ENCODE data around the gene SLC9A9.

The SLC9A9 gene

GRCh38 chr3:143771939-143772338 lies 76.3 kb downstream of the SLC9A9 start:
- H2AK5ac ChIP-seq (ENCODE audit: low read length), result no peak overlapping the region
- H2AFZ ChIP-seq (ENCODE audit: insufficient read depth, low read length, poor library complexity), result no peak overlapping the region
- no peak overlapping the region for H3K18ac ChIP-seq (ENCODE audit: low read length)
- H3K27me3 ChIP-seq (ENCODE audit: insufficient read depth, low read length), result no peaks in the 10 kb centered on the region
- no peak overlapping the region for H3K14ac ChIP-seq (ENCODE audit: low read length)
- H3K4me3 ChIP-seq (ENCODE audit: low read depth, low read length), result no peak overlapping the region
- H2BK120ac ChIP-seq (ENCODE audit: insufficient read depth, low read length, poor library complexity), result no peak overlapping the region
- no peaks in the 10 kb centered on the region for H3K36me3 ChIP-seq (ENCODE audit: control insufficient read depth in 1 of 2, insufficient read depth in 2 of 2, low read length in 2 of 2)
- H3K4me2 ChIP-seq (ENCODE audit: low read length), result no peak overlapping the region
- H3K79me2 ChIP-seq (ENCODE audit: control insufficient read depth, insufficient read depth, low read length, poor library complexity), result no peaks in the 10 kb centered on the region
- H4K8ac ChIP-seq (ENCODE audit: low read depth, low read length), result no peak overlapping the region
- H3K23ac ChIP-seq (ENCODE audit: low read length), result peak overlapping the region; percentile 13
- H3K4me1 ChIP-seq (ENCODE audit: control insufficient read depth in 1 of 2, insufficient read depth in 2 of 2, low read length in 2 of 2), result no peaks in the 10 kb centered on the region
- no peak overlapping the region for H3K9ac ChIP-seq (ENCODE audit: low read length)
- no peak overlapping the region for H4K91ac ChIP-seq (ENCODE audit: low read depth, low read length)
- DNase-seq, result no peak
- H3K79me1 ChIP-seq (ENCODE audit: low read length), result no peaks in the 10 kb centered on the region
- no peak overlapping the region for H2BK5ac ChIP-seq (ENCODE audit: low read depth, low read length, poor library complexity)
- no peak overlapping the region for H3K4ac ChIP-seq (ENCODE audit: low read depth, low read length)
- H2BK12ac ChIP-seq (ENCODE audit: low read length), result no peak overlapping the region
- no CpG with 5 or more reads among the region's 5 CpGs for WGBS (ENCODE audit: extremely low coverage, insufficient coverage, insufficient read length)
- no peak overlapping the region for H3K27ac ChIP-seq (ENCODE audit: low read depth, low read length)
- no peak overlapping the region for H4K12ac ChIP-seq (ENCODE audit: low read depth, low read length)
- no peaks in the 10 kb centered on the region for H3K9me3 ChIP-seq (ENCODE audit: insufficient read depth, low read depth, low read length)

DNA sequence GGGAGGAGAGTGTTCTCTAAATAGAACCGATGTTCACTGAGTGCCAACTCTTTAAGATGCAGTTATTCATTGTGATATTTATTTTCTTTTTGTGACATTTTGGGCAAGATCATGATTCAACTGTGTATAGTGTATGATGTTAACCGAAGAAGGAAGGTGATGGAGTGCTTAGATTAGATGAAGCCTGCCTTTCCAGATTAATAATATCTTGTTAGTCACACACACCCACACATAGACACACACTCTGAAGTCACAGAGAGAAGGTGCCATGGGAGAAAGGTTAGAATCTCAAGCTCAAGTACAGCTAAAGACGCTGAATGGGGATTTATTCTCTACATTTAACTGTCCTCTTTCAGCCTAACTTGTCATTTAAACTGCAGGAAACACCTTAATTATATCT lies 77.0 kb downstream of the SLC9A9 start:
- no peak overlapping the region for H2BK12ac ChIP-seq (ENCODE audit: low read length)
- H3K18ac ChIP-seq (ENCODE audit: low read length), result no peak overlapping the region
- no peak overlapping the region for H3K4me2 ChIP-seq (ENCODE audit: low read length)
- H2AFZ ChIP-seq (ENCODE audit: insufficient read depth, low read length, poor library complexity), result no peak overlapping the region
- H2AK5ac ChIP-seq (ENCODE audit: low read length), result no peak overlapping the region
- no peak overlapping the region for H4K12ac ChIP-seq (ENCODE audit: low read depth, low read length)
- no peak overlapping the region for H3K27ac ChIP-seq (ENCODE audit: low read depth, low read length)
- no peak overlapping the region for H3K4ac ChIP-seq (ENCODE audit: low read depth, low read length)
- no peak overlapping the region for H2BK120ac ChIP-seq (ENCODE audit: insufficient read depth, low read length, poor library complexity)
- H3K79me2 ChIP-seq (ENCODE audit: control insufficient read depth, insufficient read depth, low read length, poor library complexity), result no peaks in the 10 kb centered on the region
- no peaks in the 10 kb centered on the region for H3K4me1 ChIP-seq (ENCODE audit: control insufficient read depth in 1 of 2, insufficient read depth in 2 of 2, low read length in 2 of 2)
- no CpG with 5 or more reads among the region's 3 CpGs for WGBS (ENCODE audit: extremely low coverage, insufficient coverage, insufficient read length)
- H3K14ac ChIP-seq (ENCODE audit: low read length), result no peak overlapping the region
- H3K23ac ChIP-seq (ENCODE audit: low read length), result no peak overlapping the region
- no peak for DNase-seq
- no peaks in the 10 kb centered on the region for H3K36me3 ChIP-seq (ENCODE audit: control insufficient read depth in 1 of 2, insufficient read depth in 2 of 2, low read length in 2 of 2)
- H4K91ac ChIP-seq (ENCODE audit: low read depth, low read length), result no peak overlapping the region
- no peaks in the 10 kb centered on the region for H3K27me3 ChIP-seq (ENCODE audit: insufficient read depth, low read length)
- no peak overlapping the region for H2BK5ac ChIP-seq (ENCODE audit: low read depth, low read length, poor library complexity)
- no peak overlapping the region for H4K8ac ChIP-seq (ENCODE audit: low read depth, low read length)
- no peaks in the 10 kb centered on the region for H3K9me3 ChIP-seq (ENCODE audit: insufficient read depth, low read depth, low read length)
- no peak overlapping the region for H3K9ac ChIP-seq (ENCODE audit: low read length)
- no peak overlapping the region for H3K4me3 ChIP-seq (ENCODE audit: low read depth, low read length)
- H3K79me1 ChIP-seq (ENCODE audit: low read length), result no peaks in the 10 kb centered on the region

DNA sequence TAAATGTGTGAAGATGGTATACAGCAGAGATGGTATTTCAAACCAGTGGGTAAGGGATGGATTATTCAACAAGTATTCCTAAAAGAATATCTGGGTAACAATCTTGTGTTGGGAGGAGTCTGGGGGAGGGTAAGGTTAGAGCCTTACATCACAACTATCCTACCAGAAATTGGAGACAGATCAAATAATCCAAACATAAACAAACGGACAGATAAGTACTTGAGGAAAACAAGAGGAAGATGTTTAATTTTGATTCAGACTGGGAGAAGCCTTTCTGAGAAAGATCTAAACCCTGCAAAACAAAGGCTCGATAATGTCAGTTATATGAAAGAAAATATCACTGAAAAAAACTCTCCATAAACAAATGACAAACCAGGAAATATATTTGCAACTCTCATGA lies 77.9 kb downstream of the SLC9A9 start:
- Histone ChIP-seq H4K8ac (ENCODE audit: low read depth, low read length) (no peak overlapping the region), H3K4ac (ENCODE audit: low read depth, low read length) (no peak overlapping the region), H3K9ac (ENCODE audit: low read length) (no peak overlapping the region), H4K12ac (ENCODE audit: low read depth, low read length) (no peak overlapping the region), H3K79me2 (ENCODE audit: control insufficient read depth, insufficient read depth, low read length, poor library complexity) (no peaks in the 10 kb centered on the region), H3K4me2 (ENCODE audit: low read length) (no peak overlapping the region), H3K79me1 (ENCODE audit: low read length) (no peaks in the 10 kb centered on the region), H3K36me3 (ENCODE audit: control insufficient read depth in 1 of 2, insufficient read depth in 2 of 2, low read length in 2 of 2) (no peaks in the 10 kb centered on the region), H2BK120ac (ENCODE audit: insufficient read depth, low read length, poor library complexity) (no peak overlapping the region), H2BK5ac (ENCODE audit: low read depth, low read length, poor library complexity) (no peak overlapping the region), H3K9me3 (ENCODE audit: insufficient read depth, low read depth, low read length) (no peaks in the 10 kb centered on the region), H2AFZ (ENCODE audit: insufficient read depth, low read length, poor library complexity) (no peak overlapping the region), H3K4me1 (ENCODE audit: control insufficient read depth in 1 of 2, insufficient read depth in 2 of 2, low read length in 2 of 2) (no peaks in the 10 kb centered on the region), H2AK5ac (ENCODE audit: low read length) (no peak overlapping the region), H3K18ac (ENCODE audit: low read length) (no peak overlapping the region), H3K4me3 (ENCODE audit: low read depth, low read length) (no peak overlapping the region), H3K27me3 (ENCODE audit: insufficient read depth, low read length) (no peaks in the 10 kb centered on the region), H3K14ac (ENCODE audit: low read length) (no peak overlapping the region), H4K91ac (ENCODE audit: low read depth, low read length) (no peak overlapping the region), H3K27ac (ENCODE audit: low read depth, low read length) (no peak overlapping the region), H2BK12ac (ENCODE audit: low read length) (no peak overlapping the region), H3K23ac (ENCODE audit: low read length) (no peak overlapping the region)
- DNase-seq, result no peak
- WGBS (ENCODE audit: extremely low coverage, insufficient coverage, insufficient read length), result no CpG with 5 or more reads among the region's 2 CpGs

DNA sequence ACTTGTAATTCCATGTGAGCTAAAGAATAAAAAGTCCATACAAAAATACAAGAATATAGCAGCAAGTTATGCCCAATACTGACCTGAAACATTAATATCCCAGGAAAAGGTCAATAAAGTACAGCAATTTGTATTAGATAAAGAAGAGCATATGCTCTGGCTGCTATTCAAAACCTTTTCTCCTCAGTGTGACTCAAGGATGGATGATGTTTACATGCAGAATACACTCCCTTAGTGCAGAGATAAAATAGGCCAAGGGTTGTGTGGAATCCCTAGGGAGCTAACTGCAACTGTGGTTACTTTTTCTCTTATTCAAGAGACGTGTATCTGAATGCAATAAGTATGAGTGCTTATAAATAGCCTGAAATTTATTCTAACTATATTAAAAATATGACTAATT lies 78.7 kb downstream of the SLC9A9 start:
- H2AFZ ChIP-seq (ENCODE audit: insufficient read depth, low read length, poor library complexity), result no peak overlapping the region
- no peak overlapping the region for H3K9ac ChIP-seq (ENCODE audit: low read length)
- no peak overlapping the region for H4K91ac ChIP-seq (ENCODE audit: low read depth, low read length)
- H3K4me1 ChIP-seq (ENCODE audit: control insufficient read depth in 1 of 2, insufficient read depth in 2 of 2, low read length in 2 of 2), result no peaks in the 10 kb centered on the region
- no peak overlapping the region for H3K4me2 ChIP-seq (ENCODE audit: low read length)
- no peak overlapping the region for H4K12ac ChIP-seq (ENCODE audit: low read depth, low read length)
- H3K79me2 ChIP-seq (ENCODE audit: control insufficient read depth, insufficient read depth, low read length, poor library complexity), result no peaks in the 10 kb centered on the region
- no peaks in the 10 kb centered on the region for H3K9me3 ChIP-seq (ENCODE audit: insufficient read depth, low read depth, low read length)
- H2AK5ac ChIP-seq (ENCODE audit: low read length), result no peak overlapping the region
- no peaks in the 10 kb centered on the region for H3K36me3 ChIP-seq (ENCODE audit: control insufficient read depth in 1 of 2, insufficient read depth in 2 of 2, low read length in 2 of 2)
- H3K27me3 ChIP-seq (ENCODE audit: insufficient read depth, low read length), result no peaks in the 10 kb centered on the region
- H2BK5ac ChIP-seq (ENCODE audit: low read depth, low read length, poor library complexity), result no peak overlapping the region
- no peaks in the 10 kb centered on the region for H3K79me1 ChIP-seq (ENCODE audit: low read length)
- H3K4ac ChIP-seq (ENCODE audit: low read depth, low read length), result no peak overlapping the region
- no CpG with 5 or more reads among the region's 1 CpG for WGBS (ENCODE audit: extremely low coverage, insufficient coverage, insufficient read length)
- H3K14ac ChIP-seq (ENCODE audit: low read length), result no peak overlapping the region
- H4K8ac ChIP-seq (ENCODE audit: low read depth, low read length), result no peak overlapping the region
- no peak overlapping the region for H3K23ac ChIP-seq (ENCODE audit: low read length)
- H2BK120ac ChIP-seq (ENCODE audit: insufficient read depth, low read length, poor library complexity), result no peak overlapping the region
- H2BK12ac ChIP-seq (ENCODE audit: low read length), result no peak overlapping the region
- H3K27ac ChIP-seq (ENCODE audit: low read depth, low read length), result no peak overlapping the region
- no peak overlapping the region for H3K18ac ChIP-seq (ENCODE audit: low read length)
- no peak overlapping the region for H3K4me3 ChIP-seq (ENCODE audit: low read depth, low read length)
- DNase-seq, result no peak
